Measurements from ENCODE around the gene NDUFAF5. TPM values are rescaled to one million over a fixed set of nuclear protein-coding genes. Genes with fewer than 3 reads are reported as not detected.

NDUFAF5 gene
- polyA plus RNA-seq, 3 donors: 5.9 to 15.2 (median 7.8) TPM

DNA sequence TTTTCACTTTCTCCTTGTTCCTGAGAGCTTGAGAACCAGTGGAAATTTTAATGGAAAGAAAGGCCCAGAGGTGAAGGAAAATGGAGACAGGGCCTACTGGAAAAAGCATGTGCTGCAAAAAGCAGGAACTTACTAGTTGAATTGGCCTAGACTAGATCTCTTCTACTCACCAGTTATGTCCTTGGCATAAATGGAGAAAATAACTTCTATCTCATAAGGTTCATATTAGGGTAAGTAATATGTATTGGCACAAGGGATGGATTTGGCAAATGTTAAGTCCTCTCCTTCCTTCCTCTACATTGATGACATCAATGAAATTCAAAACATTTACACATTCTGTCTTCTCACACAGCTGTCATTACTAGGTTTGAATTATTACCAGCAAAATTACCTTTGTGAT lies 74.0 kb downstream of the NDUFAF5 start:
- H4K20me1 ChIP-seq (ENCODE audit: insufficient read depth, low read length): no peaks in the 10 kb centered on the region
- H3K4me1 ChIP-seq (ENCODE audit: control insufficient read depth in 1 of 2, insufficient read depth in 2 of 2, low read length in 2 of 2): peaks cover 9 to 22% of the 10 kb centered on the region in 2 donors
- intact Hi-C loops (cut with micrococcal nuclease): no loop called here
- no peak overlapping the region for H3K9ac ChIP-seq (ENCODE audit: insufficient read depth, low read length, poor library complexity, severe bottlenecking)
- no peak for DNase-seq
- peaks cover 25% of the 10 kb centered on the region for H3K4me1 Mint-ChIP-seq
- H3K9me3 Mint-ChIP-seq: peaks cover 0 to 4% (median 0%) of the 10 kb centered on the region in 7 donors
- H3K36me3 ChIP-seq (replicated peaks in 1 of 2; ENCODE audit: control insufficient read depth in 1 of 2, insufficient read depth in 2 of 2, low read length in 2 of 2): no peaks in the 10 kb centered on the region
- TF ChIP-seq, protein P1, sequence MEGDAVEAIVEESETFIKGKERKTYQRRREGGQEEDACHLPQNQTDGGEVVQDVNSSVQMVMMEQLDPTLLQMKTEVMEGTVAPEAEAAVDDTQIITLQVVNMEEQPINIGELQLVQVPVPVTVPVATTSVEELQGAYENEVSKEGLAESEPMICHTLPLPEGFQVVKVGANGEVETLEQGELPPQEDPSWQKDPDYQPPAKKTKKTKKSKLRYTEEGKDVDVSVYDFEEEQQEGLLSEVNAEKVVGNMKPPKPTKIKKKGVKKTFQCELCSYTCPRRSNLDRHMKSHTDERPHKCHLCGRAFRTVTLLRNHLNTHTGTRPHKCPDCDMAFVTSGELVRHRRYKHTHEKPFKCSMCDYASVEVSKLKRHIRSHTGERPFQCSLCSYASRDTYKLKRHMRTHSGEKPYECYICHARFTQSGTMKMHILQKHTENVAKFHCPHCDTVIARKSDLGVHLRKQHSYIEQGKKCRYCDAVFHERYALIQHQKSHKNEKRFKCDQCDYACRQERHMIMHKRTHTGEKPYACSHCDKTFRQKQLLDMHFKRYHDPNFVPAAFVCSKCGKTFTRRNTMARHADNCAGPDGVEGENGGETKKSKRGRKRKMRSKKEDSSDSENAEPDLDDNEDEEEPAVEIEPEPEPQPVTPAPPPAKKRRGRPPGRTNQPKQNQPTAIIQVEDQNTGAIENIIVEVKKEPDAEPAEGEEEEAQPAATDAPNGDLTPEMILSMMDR (IDR thresholded peaks at IDR 0.05): no peak
- H3K9me3 ChIP-seq (replicated peaks in 1 of 2; ENCODE audit: control insufficient read depth in 1 of 2, insufficient read depth in 1 of 2, low read length in 2 of 2): no peaks in the 10 kb centered on the region
- H3K4me3 ChIP-seq (replicated peaks in 1 of 3; ENCODE audit: low read depth in 2 of 3, low read length in 3 of 3): no peak overlapping the region
- H3K79me2 ChIP-seq (ENCODE audit: insufficient read depth, low read length): no peaks in the 10 kb centered on the region
- no peak overlapping the region for H3K4me2 ChIP-seq (replicated peaks; ENCODE audit: extremely low read depth, low read length, poor library complexity, severe bottlenecking)
- H3K27me3 Mint-ChIP-seq (ENCODE audit: low read depth in 3 of 3): peaks cover 0 to 3% (median 2%) of the 10 kb centered on the region in 3 donors
- no peak overlapping the region for H3K27ac Mint-ChIP-seq
- no peaks in the 10 kb centered on the region for H3K27me3 ChIP-seq (ENCODE audit: control insufficient read depth in 2 of 2, insufficient read depth in 2 of 2, low read length in 2 of 2)
- peaks cover 2 to 3% of the 10 kb centered on the region in 2 donors for H3K36me3 Mint-ChIP-seq
- no peak overlapping the region for H2AFZ ChIP-seq (ENCODE audit: insufficient read depth, low read depth, low read length, poor library complexity, severe bottlenecking)
- no peak overlapping the region for H3K27ac ChIP-seq (ENCODE audit: low read depth in 1 of 2, low read length in 2 of 2)
- no peak overlapping the region for H3K4me3 Mint-ChIP-seq

DNA sequence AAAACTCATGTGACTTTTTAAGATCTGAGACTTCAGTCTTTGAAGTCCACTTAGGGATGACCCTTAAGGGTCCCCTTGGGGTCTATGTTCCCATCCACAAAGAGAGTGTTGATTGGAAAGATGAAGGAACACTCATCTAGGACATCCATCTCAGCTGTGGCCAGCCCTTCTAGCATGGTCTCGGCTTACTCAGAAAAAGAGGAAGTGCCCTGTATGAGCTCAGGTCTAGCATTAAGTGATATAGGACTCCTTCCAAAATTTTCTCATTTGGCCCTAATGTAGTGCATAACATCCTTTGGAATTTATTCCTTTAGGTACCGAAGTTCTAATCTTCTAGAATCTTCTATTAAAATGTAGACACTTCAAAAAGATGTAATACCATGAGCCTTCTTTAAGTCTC lies 77.4 kb downstream of the NDUFAF5 start:
- peaks cover 30 to 47% of the 10 kb centered on the region in 2 donors for H3K4me1 ChIP-seq (ENCODE audit: control insufficient read depth in 1 of 2, insufficient read depth in 2 of 2, low read length in 2 of 2)
- H3K36me3 Mint-ChIP-seq: peaks cover 2 to 3% of the 10 kb centered on the region in 2 donors
- intact Hi-C loops (cut with micrococcal nuclease): no loop called here
- H3K9me3 Mint-ChIP-seq: peaks cover 0 to 4% (median 0%) of the 10 kb centered on the region in 7 donors
- no peaks in the 10 kb centered on the region for H3K27me3 ChIP-seq (ENCODE audit: control insufficient read depth in 2 of 2, insufficient read depth in 2 of 2, low read length in 2 of 2)
- no peak overlapping the region for H3K4me3 Mint-ChIP-seq
- H3K27ac ChIP-seq (ENCODE audit: low read depth in 1 of 2, low read length in 2 of 2): no peak overlapping the region
- no peak overlapping the region for H2AFZ ChIP-seq (ENCODE audit: insufficient read depth, low read depth, low read length, poor library complexity, severe bottlenecking)
- DNase-seq: peak; percentile 31 to 43 (median 41)
- H3K79me2 ChIP-seq (ENCODE audit: insufficient read depth, low read length): no peaks in the 10 kb centered on the region
- H3K27me3 Mint-ChIP-seq (ENCODE audit: low read depth in 3 of 3): no peaks in the 10 kb centered on the region
- H3K4me2 ChIP-seq (replicated peaks; ENCODE audit: extremely low read depth, low read length, poor library complexity, severe bottlenecking): no peak overlapping the region
- H3K9me3 ChIP-seq (replicated peaks in 1 of 2; ENCODE audit: control insufficient read depth in 1 of 2, insufficient read depth in 1 of 2, low read length in 2 of 2): no peaks in the 10 kb centered on the region
- H3K4me3 ChIP-seq (replicated peaks in 1 of 3; ENCODE audit: low read depth in 2 of 3, low read length in 3 of 3): no peak overlapping the region
- no peak overlapping the region for H3K9ac ChIP-seq (ENCODE audit: insufficient read depth, low read length, poor library complexity, severe bottlenecking)
- no peak overlapping the region for H3K27ac Mint-ChIP-seq
- no CpG with 5 or more reads among the region's 2 CpGs for WGBS (ENCODE audit: insufficient coverage)
- TF ChIP-seq, protein P1 (IDR thresholded peaks at IDR 0.05): no peak
- H3K36me3 ChIP-seq (replicated peaks in 1 of 2; ENCODE audit: control insufficient read depth in 1 of 2, insufficient read depth in 2 of 2, low read length in 2 of 2): no peaks in the 10 kb centered on the region
- H4K20me1 ChIP-seq (ENCODE audit: insufficient read depth, low read length): no peaks in the 10 kb centered on the region
- H3K4me1 Mint-ChIP-seq: peaks cover 15% of the 10 kb centered on the region
